HEK293T (cell line): Measurements from ENCODE around the gene SYAP1.

ENCODE experiments used
- CTCF ChIA-PET: fragments of 350-600 bp; formaldehyde crosslinking; extraction: SDS; loops from one replicate; lab custom pipeline; 2021; ENCODE audit warnings: antibody characterized with exemption, inconsistent platforms; lab: Yijun Ruan, JAX
- POLR2A ChIA-PET: fragments of 350-600 bp; formaldehyde crosslinking; extraction: SDS; loops from one replicate; lab custom pipeline; 2020; ENCODE audit warnings: antibody characterized with exemption, inconsistent platforms; lab: Yijun Ruan, JAX
- DNase-seq: peaks from one replicate; pipeline ENCODE4 v3.0.0; 2012; ENCODE audit warnings: mixed read lengths; ENCODE audit errors: extremely low spot score
- ARNT ChIP-seq: fragments of 450-650 bp; IDR thresholded peaks from 2 replicates; pipeline ENCODE4 v1.6.1; 2017; ENCODE audit warnings: mild to moderate bottlenecking
- BHLHE40 ChIP-seq: fragments of 450-650 bp; IDR thresholded peaks from 2 replicates; pipeline ENCODE4 v1.6.1; 2016; ENCODE audit warnings: mild to moderate bottlenecking, moderate library complexity, borderline replicate concordance
- CTBP1 ChIP-seq: fragments of 450-650 bp; IDR thresholded peaks from 2 replicates; pipeline ENCODE4 v1.6.1; 2016; ENCODE audit warnings: borderline replicate concordance
- ELF4 ChIP-seq: fragments of 450-650 bp; IDR thresholded peaks from 2 replicates; pipeline ENCODE4 v1.6.1; 2017; ENCODE audit warnings: antibody characterized with exemption
- FOXA1 ChIP-seq: fragments of 450-650 bp; IDR thresholded peaks from 2 replicates; pipeline ENCODE4 v1.6.1; 2016; ENCODE audit warnings: mild to moderate bottlenecking
- FOXK2 ChIP-seq: fragments of 450-650 bp; IDR thresholded peaks from 2 replicates; pipeline ENCODE4 v1.6.1; 2016; ENCODE audit warnings: mild to moderate bottlenecking
- FOXM1 ChIP-seq: fragments of 450-650 bp; IDR thresholded peaks from 2 replicates; pipeline ENCODE4 v1.6.1; 2017; ENCODE audit warnings: mild to moderate bottlenecking, borderline replicate concordance
- HDGF ChIP-seq: fragments of 450-650 bp; IDR thresholded peaks from 2 replicates; pipeline ENCODE4 v1.6.1; 2017; ENCODE audit warnings: antibody characterized with exemption, borderline replicate concordance
- L3MBTL2 ChIP-seq: fragments of 450-650 bp; conservative IDR thresholded peaks from 2 replicates; pipeline ENCODE4 v1.6.1; 2016; ENCODE audit warnings: mild to moderate bottlenecking
- LEF1 ChIP-seq: fragments of 450-650 bp; IDR thresholded peaks from 2 replicates; pipeline ENCODE4 v1.6.1; 2017; ENCODE audit warnings: mild to moderate bottlenecking, borderline replicate concordance
- NFRKB ChIP-seq: fragments of 450-650 bp; IDR thresholded peaks from 2 replicates; pipeline ENCODE4 v1.6.1; 2016; ENCODE audit warnings: mild to moderate bottlenecking, moderate library complexity
- PKNOX1 ChIP-seq: fragments of 450-650 bp; IDR thresholded peaks from 2 replicates; pipeline ENCODE4 v1.6.1; 2016
- SP1 ChIP-seq: fragments of 450-650 bp; IDR thresholded peaks from 2 replicates; pipeline ENCODE4 v1.6.1; 2017
- SUZ12 ChIP-seq: fragments of 450-650 bp; IDR thresholded peaks from 2 replicates; pipeline ENCODE4 v1.6.1; 2016; ENCODE audit warnings: mild to moderate bottlenecking
- TARDBP ChIP-seq: fragments of 450-650 bp; IDR thresholded peaks from 2 replicates; pipeline ENCODE4 v1.6.1; 2016
- ZNF384 ChIP-seq: fragments of 450-650 bp; IDR thresholded peaks from 2 replicates; pipeline ENCODE4 v1.6.1; 2016

Gene SYAP1

GRCh38 chrX:16737024-16737423, 17.6 kb downstream of the SYAP1 start:
- TF ChIP-seq ELF4 = no peak
- no peak for TF ChIP-seq ZNF384
- no peak for TF ChIP-seq BHLHE40
- TF ChIP-seq FOXA1 = no peak
- no peak for TF ChIP-seq L3MBTL2
- TF ChIP-seq NFRKB = no peak
- no peak for TF ChIP-seq TARDBP
- no peak for TF ChIP-seq SUZ12
- no peak for TF ChIP-seq LEF1
- no peak for TF ChIP-seq ARNT
- TF ChIP-seq PKNOX1 = no peak
- no peak for TF ChIP-seq FOXK2
- TF ChIP-seq SP1 = no peak
- no peak for TF ChIP-seq HDGF
- no peak for TF ChIP-seq FOXM1
- no peak for TF ChIP-seq CTBP1
- CTCF ChIA-PET = no interaction called here
- no peak for DNase-seq
- POLR2A ChIA-PET = interaction anchor here (0.8 kb wide), 1 partner anchor 18 kb away, joined by 4 read pairs; the partner anchor contains the start of gene SYAP1

- no peak for DNase-seq
- ChIA-PET POLR2A (interaction anchor here (1.4 kb wide), 1 partner anchor 20 kb away, joined by 7 read pairs; the partner anchor contains the start of gene SYAP1), CTCF (no interaction called here)
- no peak for TF ChIP-seq FOXA1
These were observed 20.2 kb downstream of the SYAP1 start for GRCh38 chrX:16739574-16739973.

- POLR2A ChIA-PET = interaction anchor here (1.7 to 1.8 kb wide), 2 partner anchors 24 to 28 kb away, joined by 5 to 8 read pairs; partner anchors contain the start of gene SYAP1
- no peak for DNase-seq
- TF ChIP-seq CTBP1 (no peak), FOXA1 (no peak), ARNT (no peak), SP1 (no peak), HDGF (no peak), BHLHE40 (no peak), LEF1 (no peak), L3MBTL2 (no peak), PKNOX1 (no peak), FOXK2 (no peak), ELF4 (no peak), TARDBP (no peak), ZNF384 (no peak), SUZ12 (no peak), FOXM1 (no peak), NFRKB (no peak)
These were observed 24.4 kb downstream of the SYAP1 start for GRCh38 chrX:16743604-16744325.

GRCh38 chrX:16745102-16745501, 25.7 kb downstream of the SYAP1 start:
- ChIA-PET CTCF (no interaction called here), POLR2A (interaction anchor here (1.7 to 1.8 kb wide), 2 partner anchors 26 kb away, joined by 5 to 8 read pairs; partner anchors contain the start of gene SYAP1)
- no peak for DNase-seq
- no peak for TF ChIP-seq TARDBP
- no peak for TF ChIP-seq L3MBTL2
- TF ChIP-seq ZNF384 = no peak

More at GRCh38 chrX:16743604-16744325, 24.4 kb downstream of the SYAP1 start:
- CTCF ChIA-PET = no interaction called here

- CTCF ChIA-PET = no interaction called here
- POLR2A ChIA-PET = no interaction called here
- DNase-seq = no peak
- no peak for TF ChIP-seq SP1
- TF ChIP-seq NFRKB = no peak
- no peak for TF ChIP-seq HDGF
- no peak for TF ChIP-seq TARDBP
- TF ChIP-seq FOXA1 = no peak
- TF ChIP-seq L3MBTL2 = no peak
- TF ChIP-seq ARNT = no peak
- no peak for TF ChIP-seq ELF4
- no peak for TF ChIP-seq FOXK2
- no peak for TF ChIP-seq ZNF384
- no peak for TF ChIP-seq PKNOX1
- no peak for TF ChIP-seq BHLHE40
- TF ChIP-seq LEF1 = no peak
- TF ChIP-seq FOXM1 = no peak
- no peak for TF ChIP-seq SUZ12
- TF ChIP-seq CTBP1 = no peak
These were observed 26.2 kb downstream of the SYAP1 start for GRCh38 chrX:16745659-16746058.

GRCh38 chrX:16748425-16748824, 29.0 kb downstream of the SYAP1 start:
- CTCF ChIA-PET = no interaction called here
- DNase-seq = no peak
- POLR2A ChIA-PET = no interaction called here
- TF ChIP-seq FOXK2 (no peak), SP1 (no peak), L3MBTL2 (no peak)

GRCh38 chrX:16750136-16750535, 30.7 kb downstream of the SYAP1 start:
- DNase-seq = no peak
- POLR2A ChIA-PET = interaction anchor here (0.6 kb wide), 1 partner anchor 9 kb away, joined by 3 read pairs; no protein-coding TSS in a partner anchor
- CTCF ChIA-PET = interaction anchor here (0.7 kb wide), 1 partner anchor 1336 kb away, joined by 9 read pairs; no protein-coding TSS in a partner anchor
- TF ChIP-seq FOXM1 (no peak), HDGF (no peak), BHLHE40 (no peak), NFRKB (no peak), SUZ12 (no peak), SP1 (no peak), FOXA1 (no peak), PKNOX1 (no peak), FOXK2 (no peak), CTBP1 (no peak), ARNT (no peak), ZNF384 (no peak), TARDBP (no peak), LEF1 (no peak), ELF4 (no peak), L3MBTL2 (no peak)
